HL-60 (cell line): ENCODE results near the gene NOXA1.
A peak's percentile ranks its signal among the peaks of the same experiment; 100 is the strongest.

ENCODE experiments used
- DNase-seq, 2 experiments: peaks; one replicate each; pipeline ENCODE4 v3.0.0-alpha.2; 2010 to 2020; ENCODE audit warnings: low read depth in 1 of 2, low spot score in 1 of 2
- H3K27ac ChIP-seq: fragments of 250-450 bp; sonication (Bioruptor Pico); replicated peaks from 2 replicates; pipeline ENCODE4 v1.5.1; 2020; ENCODE audit warnings: mild to moderate bottlenecking, moderate library complexity
- H3K27me3 ChIP-seq: fragments of 250-450 bp; sonication (Bioruptor Pico); 2 replicates; pipeline ENCODE4 v1.5.1; 2021; ENCODE audit warnings: mild to moderate bottlenecking, moderate library complexity; ENCODE audit not compliant: insufficient read depth, poor library complexity, severe bottlenecking
- H3K4me3 ChIP-seq: replicated peaks from 2 replicates; pipeline ENCODE4 v1.5.1; 2011; ENCODE audit warnings: mild to moderate bottlenecking, control low read depth, low read length; ENCODE audit not compliant: insufficient read depth
- CTCF ChIP-seq: IDR thresholded peaks from one replicate; pipeline ENCODE4 v1.5.1; 2011; ENCODE audit warnings: low read length, control low read depth, inconsistent platforms; ENCODE audit not compliant: insufficient read depth
- GABPA ChIP-seq: IDR thresholded peaks from 2 replicates; pipeline ENCODE4 v1.6.1; 2012; ENCODE audit warnings: low read depth
- POLR2AphosphoS5 ChIP-seq: IDR thresholded peaks from 2 replicates; pipeline ENCODE4 v1.6.1; 2012; ENCODE audit warnings: low read depth
- REST ChIP-seq: IDR thresholded peaks from 2 replicates; pipeline ENCODE4 v1.6.1; 2012; ENCODE audit warnings: low read depth; ENCODE audit not compliant: insufficient replicate concordance
- SPI1 ChIP-seq: IDR thresholded peaks from 2 replicates; pipeline ENCODE4 v1.6.1; 2012; ENCODE audit warnings: low read depth, mild to moderate bottlenecking, borderline replicate concordance

The NOXA1 gene

GRCh38 chr9:137441289-137441934 is 18.2 kb downstream of the NOXA1 start, which contains the start of gene ENTPD8:
ENTPD8 (minus strand) TSS chr9:137441357; CDS start chr9:137438285, 3,072 bp downstream.
- DNase-seq = no peak

GRCh38 chr9:137441935-137442321 is 18.7 kb downstream of the NOXA1 start:
- Histone ChIP-seq H3K27me3 (no peaks in the 10 kb centered on the region), H3K4me3 (no peak overlapping the region), H3K27ac (no peak overlapping the region)
- no peak for DNase-seq
- TF ChIP-seq REST (no peak), SPI1 (no peak), CTCF (no peak), GABPA (no peak), POLR2AphosphoS5 (no peak)

More at GRCh38 chr9:137441289-137441934, 18.2 kb downstream of the NOXA1 start, which contains the start of gene ENTPD8:
- Histone ChIP-seq H3K4me3 (peak within 1 kb of the TSS; percentile 31), H3K27ac (no peak within 1 kb of the TSS), H3K27me3 (no peaks in the 10 kb centered on the region)
- no peak for TF ChIP-seq GABPA
- no peak for TF ChIP-seq SPI1
- no peak for TF ChIP-seq REST
- no peak for TF ChIP-seq CTCF
- TF ChIP-seq POLR2AphosphoS5 = no peak

- no peak for DNase-seq
- Histone ChIP-seq H3K27ac (no peak overlapping the region), H3K27me3 (no peaks in the 10 kb centered on the region), H3K4me3 (no peak overlapping the region)
- TF ChIP-seq CTCF (no peak), SPI1 (no peak), REST (no peak), GABPA (no peak), POLR2AphosphoS5 (no peak)
These were observed 21.1 kb downstream of the NOXA1 start for GRCh38 chr9:137444106-137444790.
